Activated B cell treated with CpG ODN at 0.5 μM for 24 hours (primary cell): ENCODE data around the gene DGKA. TPM values are rescaled to one million over a fixed set of nuclear protein-coding genes. Genes with fewer than 3 reads are reported as not detected.

ENCODE experiments used
- ATAC-seq: fragments of 200-7000 bp; cut with Tn5 transposase; one replicate; pipeline ENCODE4 v1.10.0; 2021; ENCODE audit warnings: low read depth, mild to moderate bottlenecking, moderate library complexity
- CTCF ChIA-PET: fragments of 350-600 bp; sonication (Branson Sonifier 250); formaldehyde crosslinking; loops from one replicate; lab custom pipeline; 2021; ENCODE audit warnings: antibody characterized with exemption; lab: Charles Lee
- POLR2A ChIA-PET: fragments of 350-600 bp; sonication (Branson Sonifier 250); formaldehyde crosslinking; loops from one replicate; lab custom pipeline; 2021; ENCODE audit warnings: antibody characterized with exemption; lab: Charles Lee
- DNase-seq: peaks from one replicate; pipeline ENCODE4 v3.0.0; 2022
- H3K27ac Mint-ChIP-seq: one replicate; pipeline ENCODE4 v1.8.0; 2020; ENCODE audit warnings: mixed read lengths
- H3K27me3 Mint-ChIP-seq: one replicate; pipeline ENCODE4 v1.8.0; 2021; ENCODE audit warnings: mixed read lengths
- H3K36me3 Mint-ChIP-seq: one replicate; pipeline ENCODE4 v1.8.0; 2021; ENCODE audit warnings: low read depth, mixed read lengths
- H3K4me1 Mint-ChIP-seq: one replicate; pipeline ENCODE4 v1.8.0; 2021; ENCODE audit warnings: mixed read lengths
- H3K4me3 Mint-ChIP-seq: one replicate; pipeline ENCODE4 v1.8.0; 2020; ENCODE audit warnings: mild to moderate bottlenecking, mixed read lengths
- H3K9me3 Mint-ChIP-seq: one replicate; pipeline ENCODE4 v1.8.0; 2020; ENCODE audit warnings: mixed read lengths
- intact Hi-C: fragments of 100-400 bp; cut with micrococcal nuclease; formaldehyde crosslinking; loops from one replicate; pipeline ENCODE4 v1.15.1; 2024
- total RNA-seq: library from RNA; stranded (reverse); gene quantifications from 2 replicates; pipeline ENCODE4 v1.2.3, GENCODE V29; 2022
- TF ChIP-seq, protein P1 (sequence below): fragments of 200-600 bp; IDR thresholded peaks from one replicate; pipeline ENCODE4 v1.8.0; 2022; ENCODE audit warnings: antibody characterized with exemption, mild to moderate bottlenecking

The DGKA gene
- total RNA-seq, 1 donor from 2014 or later: 95.9 TPM

DNA sequence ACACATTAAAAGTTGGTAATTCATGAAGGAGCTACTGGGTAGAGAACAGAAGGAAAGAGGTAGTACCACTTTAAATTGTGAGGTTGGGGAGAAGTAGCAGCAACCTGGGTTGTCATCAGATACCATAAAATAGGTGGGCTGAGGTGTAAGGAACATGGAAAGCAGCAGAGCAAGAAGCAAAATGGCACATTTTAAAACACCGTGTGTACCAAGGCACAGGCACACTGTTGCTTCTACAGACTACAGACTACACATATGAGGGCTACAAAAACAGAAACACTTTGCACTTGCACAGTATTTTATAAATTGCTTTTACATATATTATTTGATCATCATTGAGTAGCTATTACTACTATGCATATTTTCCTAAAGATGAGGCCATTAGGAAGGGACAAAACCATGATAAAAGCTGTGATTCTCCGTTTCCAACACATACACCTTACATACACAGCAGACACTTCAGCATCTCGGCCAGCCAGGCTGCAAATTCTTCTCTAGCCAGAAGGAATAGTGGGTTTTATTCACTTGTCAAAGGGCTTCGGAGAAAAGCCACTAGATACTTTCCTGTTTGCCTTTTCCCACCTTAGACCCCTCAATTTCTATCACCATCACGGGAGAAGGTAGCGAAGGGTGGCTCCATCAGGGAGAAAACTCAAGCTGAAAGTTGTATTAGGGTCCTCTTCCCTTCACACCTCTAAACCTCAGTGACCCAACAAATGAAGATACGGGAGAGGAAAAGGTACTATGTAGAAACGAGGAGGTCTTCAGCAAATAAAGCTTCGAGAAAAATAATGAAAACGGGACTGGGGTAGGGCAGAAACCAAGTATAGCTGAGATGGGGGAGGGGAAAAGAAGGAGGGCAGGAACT is 4.9 kb upstream of the DGKA start:
- peak overlapping the region; percentile 98 for H3K27ac Mint-ChIP-seq
- peaks cover 63% of the 10 kb centered on the region for H3K4me1 Mint-ChIP-seq
- ChIA-PET POLR2A (interaction anchor here (0.5 to 6.8 kb wide), 14 partner anchors 10 to 780 kb away, joined by 3 to 70 read pairs (median 4); partner anchors contain the start of genes DNAJC14, ORMDL2, RAB5B and SARNP), CTCF (interaction anchor here (0.8 to 3.4 kb wide), 14 partner anchors 10 to 187 kb away, joined by 3 to 43 read pairs (median 4); partner anchors contain the start of genes DNAJC14, ORMDL2, PA2G4 and SARNP)
- intact Hi-C loops: loop anchor here (5.0 kb wide), 3 partner anchors 176 to 296 kb away; partner anchors contain the start of genes NABP2, PA2G4 and RNF41
- no peak for DNase-seq
- peak; percentile 0 for ATAC-seq
- H3K27me3 Mint-ChIP-seq: no peaks in the 10 kb centered on the region
- peak overlapping the region; percentile 98 for H3K4me3 Mint-ChIP-seq
- peaks cover 42% of the 10 kb centered on the region for H3K36me3 Mint-ChIP-seq
- TF ChIP-seq, protein P1, sequence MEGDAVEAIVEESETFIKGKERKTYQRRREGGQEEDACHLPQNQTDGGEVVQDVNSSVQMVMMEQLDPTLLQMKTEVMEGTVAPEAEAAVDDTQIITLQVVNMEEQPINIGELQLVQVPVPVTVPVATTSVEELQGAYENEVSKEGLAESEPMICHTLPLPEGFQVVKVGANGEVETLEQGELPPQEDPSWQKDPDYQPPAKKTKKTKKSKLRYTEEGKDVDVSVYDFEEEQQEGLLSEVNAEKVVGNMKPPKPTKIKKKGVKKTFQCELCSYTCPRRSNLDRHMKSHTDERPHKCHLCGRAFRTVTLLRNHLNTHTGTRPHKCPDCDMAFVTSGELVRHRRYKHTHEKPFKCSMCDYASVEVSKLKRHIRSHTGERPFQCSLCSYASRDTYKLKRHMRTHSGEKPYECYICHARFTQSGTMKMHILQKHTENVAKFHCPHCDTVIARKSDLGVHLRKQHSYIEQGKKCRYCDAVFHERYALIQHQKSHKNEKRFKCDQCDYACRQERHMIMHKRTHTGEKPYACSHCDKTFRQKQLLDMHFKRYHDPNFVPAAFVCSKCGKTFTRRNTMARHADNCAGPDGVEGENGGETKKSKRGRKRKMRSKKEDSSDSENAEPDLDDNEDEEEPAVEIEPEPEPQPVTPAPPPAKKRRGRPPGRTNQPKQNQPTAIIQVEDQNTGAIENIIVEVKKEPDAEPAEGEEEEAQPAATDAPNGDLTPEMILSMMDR: no peak
- H3K9me3 Mint-ChIP-seq: no peaks in the 10 kb centered on the region

DNA sequence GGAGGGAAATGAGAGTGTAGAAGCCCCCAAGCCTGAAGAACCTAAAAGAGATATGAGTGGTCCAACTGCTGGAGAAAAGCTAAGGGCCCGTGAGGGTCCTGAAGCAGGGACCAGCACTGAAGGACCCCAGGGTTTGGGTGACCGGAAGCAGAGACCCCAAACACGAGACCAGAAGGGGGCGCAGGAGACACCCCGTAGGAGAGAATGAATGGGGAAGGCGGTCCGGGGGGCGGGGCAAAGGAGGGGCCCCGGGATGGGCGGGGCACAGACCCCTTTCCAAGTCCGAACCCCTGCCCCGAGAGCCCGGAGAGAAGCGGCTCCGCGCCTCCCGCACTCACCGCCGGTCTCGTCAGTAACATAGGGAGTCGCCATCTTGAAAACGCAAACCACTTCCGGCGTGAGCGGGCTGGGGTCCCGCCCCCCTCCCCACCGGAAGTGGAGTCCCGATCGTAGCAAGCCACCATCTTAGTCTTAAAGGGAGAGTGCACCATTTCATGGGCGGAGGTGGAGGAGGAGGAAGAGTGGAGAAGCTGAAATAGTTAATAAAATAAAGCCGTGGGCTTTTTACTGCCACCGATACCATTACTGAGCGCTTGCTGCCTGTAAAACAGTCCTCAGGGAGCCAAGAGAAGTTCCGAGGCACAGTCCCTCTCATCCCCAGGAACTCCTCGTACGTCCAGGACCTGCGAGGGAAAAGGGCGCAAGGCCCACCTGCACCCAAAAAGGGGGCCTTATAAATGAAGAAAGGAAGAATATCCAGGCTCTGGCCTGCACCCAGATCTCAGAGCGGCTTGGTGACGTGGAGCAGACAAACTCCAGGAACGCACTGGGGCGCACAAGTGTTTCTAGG is 4.0 kb upstream of the DGKA start:
- TF ChIP-seq, protein P1: peak; percentile 50
- H3K27me3 Mint-ChIP-seq: no peaks in the 10 kb centered on the region
- H3K27ac Mint-ChIP-seq: peak overlapping the region; percentile 98
- peak overlapping the region; percentile 98 for H3K4me3 Mint-ChIP-seq
- CTCF ChIA-PET: interaction anchor here (0.8 to 3.4 kb wide), 14 partner anchors 10 to 188 kb away, joined by 3 to 43 read pairs (median 5); partner anchors contain the start of genes DNAJC14, ORMDL2, PA2G4 and RAB5B
- ATAC-seq (peak; percentile 48), DNase-seq (peak; percentile 84)
- POLR2A ChIA-PET: interaction anchor here (0.5 to 6.8 kb wide), 20 partner anchors 9 to 779 kb away, joined by 3 to 70 read pairs (median 4); partner anchors contain the start of genes BLOC1S1, CNPY2, DNAJC14 and ORMDL2
- no peaks in the 10 kb centered on the region for H3K9me3 Mint-ChIP-seq
- peaks cover 67% of the 10 kb centered on the region for H3K4me1 Mint-ChIP-seq
- intact Hi-C loops: loop anchor here (1.0 to 5.0 kb wide), 10 partner anchors 13 to 541 kb away; partner anchors contain the start of genes DNAJC14, NABP2, PA2G4 and RNF41
- peaks cover 40% of the 10 kb centered on the region for H3K36me3 Mint-ChIP-seq

DNA sequence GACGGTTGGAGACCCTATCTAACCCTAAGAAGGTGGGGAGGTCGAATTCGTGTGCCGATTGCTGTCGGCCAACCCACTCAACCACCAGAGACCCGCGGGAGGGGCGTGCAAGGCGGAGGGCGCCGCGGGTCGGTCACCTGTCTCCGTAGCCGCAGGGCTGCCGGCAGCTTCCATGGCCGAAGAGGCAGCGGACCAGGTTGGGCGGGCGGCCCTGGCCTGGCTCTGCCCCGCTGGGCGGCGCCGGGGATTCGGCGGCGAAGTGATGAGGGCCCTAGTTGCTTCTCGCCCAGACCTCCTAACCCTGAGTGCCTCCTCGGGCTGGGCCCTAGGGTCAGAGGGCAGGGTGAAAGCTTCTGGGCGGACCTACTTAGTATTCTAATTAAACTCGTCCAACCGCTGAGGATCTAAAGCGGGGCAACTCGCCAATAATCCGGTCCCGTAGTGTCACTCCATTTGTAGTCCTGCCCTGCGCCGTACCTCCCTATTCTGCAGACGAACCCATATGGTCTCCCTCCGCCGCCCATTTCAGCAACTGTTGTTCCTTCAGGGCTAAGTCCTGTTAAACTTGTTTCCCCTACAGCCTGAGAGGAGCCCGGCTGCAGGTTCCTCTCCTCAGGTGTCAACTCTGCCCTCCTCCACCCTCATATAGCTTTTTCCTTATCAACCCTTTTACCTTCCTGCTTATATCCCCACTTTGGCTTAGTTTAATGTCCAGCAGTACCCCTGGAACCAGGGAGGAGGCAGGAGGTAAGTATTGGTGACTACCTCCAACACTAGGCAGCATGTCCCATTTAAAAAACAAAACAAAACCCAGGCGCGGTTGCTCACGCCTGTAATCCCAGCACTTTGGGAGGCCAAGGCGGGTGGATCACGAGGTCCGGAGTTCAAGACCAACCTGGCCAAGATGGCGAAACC is 3.1 kb upstream of the DGKA start, which contains the start of gene PYM1:
Gene PYM1, minus strand, starts transcription at position 307 of the 915 bp plus-strand sequence. Its CDS starts 133 bp downstream, at position 174.
- intact Hi-C loops: loop anchor here (1.0 to 5.0 kb wide), 12 partner anchors 12 to 540 kb away; partner anchors contain the start of genes COQ10A, DNAJC14, NABP2 and PA2G4
- DNase-seq (peak; percentile 65), ATAC-seq (peak; percentile 43)
- H3K27ac Mint-ChIP-seq: peak within 1 kb of the TSS; percentile 98
- H3K36me3 Mint-ChIP-seq: peaks cover 38% of the 10 kb centered on the region
- H3K4me3 Mint-ChIP-seq: peak within 1 kb of the TSS; percentile 98
- H3K4me1 Mint-ChIP-seq: peaks cover 70% of the 10 kb centered on the region
- no peaks in the 10 kb centered on the region for H3K9me3 Mint-ChIP-seq
- POLR2A ChIA-PET: interaction anchor here (0.5 to 6.8 kb wide), 17 partner anchors 8 to 646 kb away, joined by 3 to 70 read pairs (median 4); partner anchors contain the start of genes BLOC1S1, CNPY2, DNAJC14 and ORMDL2
- TF ChIP-seq, protein P1: no peak
- H3K27me3 Mint-ChIP-seq: no peaks in the 10 kb centered on the region
- CTCF ChIA-PET: interaction anchor here (1.2 to 3.4 kb wide), 6 partner anchors 12 to 189 kb away, joined by 3 to 43 read pairs (median 8); partner anchors contain the start of genes ORMDL2, RAB5B and SARNP

DNA sequence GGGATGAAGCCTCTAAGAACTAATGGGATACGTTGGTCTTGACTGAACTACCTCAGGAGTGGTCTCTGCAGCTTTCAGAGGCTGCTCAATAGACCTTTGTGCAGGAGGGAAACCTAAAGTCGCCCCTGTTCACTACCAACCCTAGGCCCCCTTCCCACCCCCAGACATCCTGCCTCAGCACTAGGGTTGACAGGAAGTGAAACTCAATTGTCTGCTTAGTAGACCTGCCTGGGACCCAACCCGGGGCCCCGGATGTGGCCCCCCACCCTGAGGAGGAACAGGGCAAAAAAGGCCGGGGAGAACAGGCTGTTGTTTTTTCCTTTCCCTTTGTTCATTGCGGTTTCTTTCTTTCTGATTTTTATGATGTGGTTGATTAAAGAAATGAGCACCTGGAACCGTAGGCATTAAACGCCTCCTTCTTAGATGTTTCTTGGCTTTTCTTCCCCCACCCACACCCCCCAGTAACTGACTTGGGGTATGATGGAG is 1.6 kb upstream of the DGKA start:
- Mint-ChIP-seq H3K27me3 (no peaks in the 10 kb centered on the region), H3K36me3 (peaks cover 36% of the 10 kb centered on the region), H3K9me3 (no peaks in the 10 kb centered on the region), H3K4me1 (peaks cover 77% of the 10 kb centered on the region), H3K4me3 (peak overlapping the region; percentile 92), H3K27ac (peak overlapping the region; percentile 98)
- TF ChIP-seq, protein P1: no peak
- ATAC-seq: peak; percentile 40
- CTCF ChIA-PET: interaction anchor here (0.5 to 5.7 kb wide), 5 partner anchors 11 to 191 kb away, joined by 3 to 33 read pairs (median 3); partner anchors contain the start of genes DNAJC14 and RAB5B
- POLR2A ChIA-PET: interaction anchor here (0.7 to 6.8 kb wide), 8 partner anchors 10 to 190 kb away, joined by 3 to 70 read pairs (median 8); partner anchors contain the start of genes DNAJC14, ORMDL2 and SARNP
- peak; percentile 59 for DNase-seq
- intact Hi-C loops: loop anchor here (1.0 to 5.0 kb wide), 6 partner anchors 112 to 337 kb away; partner anchors contain the start of genes COQ10A, NABP2, PA2G4 and RNF41
